HUES48 (cell line): ENCODE results near the gene BCL11B.

Source experiments
- H3K27ac ChIP-seq: one replicate; pipeline ENCODE4 v1.7.0; 2013; ENCODE audit warnings: low read depth, low read length, inconsistent platforms
- H3K27me3 ChIP-seq: 2 replicates; pipeline ENCODE4 v1.6.1; 2013; ENCODE audit warnings: mild to moderate bottlenecking, low read length; ENCODE audit not compliant: control insufficient read depth, insufficient read depth
- H3K36me3 ChIP-seq: 2 replicates; pipeline ENCODE4 v1.6.1; 2013; ENCODE audit warnings: low read length; ENCODE audit not compliant: control insufficient read depth, insufficient read depth
- H3K4me1 ChIP-seq: 2 replicates; pipeline ENCODE4 v1.6.1; 2013; ENCODE audit warnings: mild to moderate bottlenecking, low read length; ENCODE audit not compliant: control insufficient read depth, insufficient read depth
- H3K4me3 ChIP-seq: 2 replicates; pipeline ENCODE4 v1.5.1; 2013; ENCODE audit warnings: mild to moderate bottlenecking, low read depth, low read length
- H3K9ac ChIP-seq: 2 replicates; pipeline ENCODE4 v1.6.1; 2013; ENCODE audit warnings: mild to moderate bottlenecking, low read depth, low read length, moderate library complexity
- H3K9me3 ChIP-seq: 2 replicates; pipeline ENCODE4 v1.6.1; 2013; ENCODE audit warnings: low read length; ENCODE audit not compliant: control insufficient read depth, insufficient read depth

The BCL11B gene

DNA sequence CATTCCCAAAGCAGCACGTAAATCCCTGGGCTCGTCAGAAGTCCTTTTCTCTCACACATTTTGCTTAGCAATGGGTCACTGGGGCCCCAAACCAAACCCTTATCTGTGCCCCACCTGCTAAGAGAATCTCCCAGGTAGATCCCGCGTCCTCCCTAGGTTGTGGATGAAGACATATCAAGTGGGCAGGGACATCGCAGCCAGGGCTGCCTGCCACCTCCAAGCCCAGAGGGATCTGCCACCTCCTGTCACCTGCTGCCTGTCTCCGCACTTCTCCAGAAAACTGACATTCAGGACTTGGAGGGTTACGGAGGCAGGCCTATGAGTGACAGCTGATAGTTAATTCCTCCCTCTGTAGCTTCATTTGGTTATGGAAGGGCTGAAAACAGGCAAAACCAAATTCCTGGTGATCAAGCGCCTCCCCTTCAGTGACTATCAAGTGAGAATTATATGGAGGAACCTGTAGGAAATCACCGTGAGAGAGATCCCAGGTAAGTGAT is 19.5 kb downstream of the BCL11B start:
- H3K9me3 ChIP-seq = no peaks in the 10 kb centered on the region
- H3K27ac ChIP-seq = no peak overlapping the region
- no peak overlapping the region for H3K9ac ChIP-seq
- no peak overlapping the region for H3K4me3 ChIP-seq
- peaks cover 7% of the 10 kb centered on the region; the same call in 1 of the 2 replicates for H3K36me3 ChIP-seq
- H3K4me1 ChIP-seq = peaks cover 35% of the 10 kb centered on the region
- H3K27me3 ChIP-seq = peaks cover 6% of the 10 kb centered on the region; the same call in 1 of the 2 replicates

DNA sequence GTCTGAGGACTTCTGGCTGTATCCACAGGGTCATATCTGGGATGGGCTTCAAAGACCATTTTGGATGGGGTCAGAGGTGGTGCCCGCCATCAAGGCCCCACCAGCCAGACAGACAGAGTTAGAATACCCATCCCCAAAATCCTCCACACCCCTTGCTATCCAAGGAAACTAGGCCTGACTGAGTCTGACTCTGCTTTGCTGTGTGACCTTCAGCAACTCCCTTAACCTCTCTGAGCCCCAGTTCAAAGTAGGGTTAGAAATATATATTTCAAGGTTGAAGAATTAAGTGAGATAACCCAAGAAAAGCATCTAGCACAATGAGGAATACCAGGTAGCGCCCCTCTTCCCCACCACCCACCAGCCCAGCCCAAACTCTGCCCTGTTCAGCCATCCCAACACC is 20.3 kb downstream of the BCL11B start:
- no peak overlapping the region for H3K9ac ChIP-seq
- H3K4me3 ChIP-seq = no peak overlapping the region
- H3K27me3 ChIP-seq = peaks cover 13% of the 10 kb centered on the region
- H3K4me1 ChIP-seq = peaks cover 42% of the 10 kb centered on the region
- H3K9me3 ChIP-seq = no peaks in the 10 kb centered on the region
- H3K36me3 ChIP-seq = peaks cover 4% of the 10 kb centered on the region; the same call in 1 of the 2 replicates
- H3K27ac ChIP-seq = no peak overlapping the region

DNA sequence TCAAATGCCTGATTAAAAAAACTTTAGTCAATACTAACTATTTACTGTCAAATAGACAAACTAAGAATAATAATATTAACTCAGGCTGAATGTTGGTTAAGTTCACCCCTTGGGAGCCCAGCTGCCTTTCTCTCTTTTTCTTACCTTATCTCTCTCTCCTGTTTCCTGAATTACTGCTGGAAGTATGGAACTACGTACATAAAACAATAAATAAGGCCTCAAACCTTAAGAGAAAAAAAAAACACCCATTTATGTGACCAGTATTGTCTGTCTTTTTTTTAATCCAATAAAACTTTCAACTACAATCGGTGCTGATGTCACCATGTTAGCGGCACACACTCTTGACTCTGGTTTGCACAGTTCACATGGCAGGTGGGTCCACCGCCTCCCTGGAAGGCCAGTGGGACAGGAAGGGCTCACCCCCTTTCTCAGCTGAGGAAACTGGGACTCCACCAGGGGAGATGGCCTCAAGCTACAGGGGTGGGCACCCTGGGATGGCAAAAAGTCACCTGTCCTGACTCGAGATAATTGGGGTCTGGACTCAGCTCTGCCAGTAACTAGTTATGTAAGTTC is 21.3 kb downstream of the BCL11B start:
- peaks cover 40% of the 10 kb centered on the region for H3K4me1 ChIP-seq
- peaks cover 13% of the 10 kb centered on the region for H3K27me3 ChIP-seq
- no peaks in the 10 kb centered on the region for H3K36me3 ChIP-seq
- H3K9ac ChIP-seq = no peak overlapping the region
- H3K9me3 ChIP-seq = no peaks in the 10 kb centered on the region
- H3K4me3 ChIP-seq = no peak overlapping the region
- H3K27ac ChIP-seq = no peak overlapping the region

DNA sequence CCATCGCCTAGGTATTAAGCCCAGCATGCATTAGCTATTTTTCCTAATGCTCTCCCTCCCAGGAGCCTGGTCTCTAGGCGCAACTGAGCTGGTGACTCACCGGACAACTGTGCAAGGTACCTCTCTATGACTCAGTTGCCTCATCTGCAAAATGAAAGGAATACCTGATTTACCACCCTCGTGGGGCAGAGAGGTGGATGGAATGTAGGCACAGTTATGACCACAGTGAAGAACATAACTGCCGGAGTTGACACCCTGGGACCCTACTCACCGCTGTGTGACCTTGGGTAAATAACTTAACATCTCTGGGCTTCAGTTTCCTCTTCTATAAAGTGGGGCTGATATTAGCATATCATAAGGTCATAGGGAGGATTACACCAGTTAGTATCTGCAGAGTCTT is 22.6 kb downstream of the BCL11B start:
- Histone ChIP-seq H3K36me3 (no peaks in the 10 kb centered on the region), H3K4me3 (no peak overlapping the region), H3K27me3 (peaks cover 13% of the 10 kb centered on the region), H3K9ac (no peak overlapping the region), H3K4me1 (peaks cover 49% of the 10 kb centered on the region), H3K9me3 (no peaks in the 10 kb centered on the region), H3K27ac (no peak overlapping the region)

DNA sequence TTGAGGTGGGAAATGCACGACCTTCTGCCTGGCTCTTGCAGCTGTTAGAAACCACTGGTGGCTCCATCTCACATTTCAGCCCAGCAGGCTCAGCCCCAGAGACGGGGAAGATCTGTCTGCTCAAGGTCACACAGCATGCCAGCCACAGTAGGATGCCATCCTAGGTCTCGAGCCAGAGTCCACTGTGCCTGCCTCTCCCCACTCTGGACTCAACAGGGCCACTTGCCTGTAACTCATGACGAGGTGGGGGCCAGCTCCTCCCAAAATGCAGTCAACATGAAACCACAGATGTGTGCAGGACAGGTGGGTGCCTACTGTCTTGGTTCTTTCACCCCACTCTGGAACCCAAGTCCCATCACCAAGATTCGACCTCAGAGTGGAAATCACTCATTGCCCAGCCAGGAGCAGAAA is 23.2 kb downstream of the BCL11B start:
- H3K27me3 ChIP-seq = peaks cover 13% of the 10 kb centered on the region
- H3K9ac ChIP-seq = no peak overlapping the region
- no peak overlapping the region for H3K4me3 ChIP-seq
- H3K36me3 ChIP-seq = no peaks in the 10 kb centered on the region
- no peaks in the 10 kb centered on the region for H3K9me3 ChIP-seq
- peaks cover 51% of the 10 kb centered on the region for H3K4me1 ChIP-seq
- H3K27ac ChIP-seq = no peak overlapping the region

DNA sequence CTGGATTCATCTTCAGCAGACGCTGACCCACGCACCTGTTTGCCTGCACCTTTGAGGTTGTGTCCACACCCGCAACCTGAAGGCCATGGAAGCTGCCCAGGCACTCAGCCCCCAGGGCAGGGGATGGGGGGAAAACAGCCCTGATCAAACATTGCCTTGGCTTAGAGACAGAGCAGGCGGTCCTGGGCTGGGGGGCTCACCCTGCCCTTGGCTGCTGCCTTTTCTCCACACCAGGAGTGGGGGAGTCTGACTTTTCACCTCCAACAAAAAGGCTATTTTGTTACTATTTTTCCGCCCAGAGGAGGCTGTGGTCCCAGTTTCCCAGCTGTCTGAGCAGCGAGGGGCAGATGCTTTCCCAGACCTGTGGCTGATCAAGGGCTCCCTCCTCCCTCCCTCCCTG is 24.2 kb downstream of the BCL11B start:
- H3K4me1 ChIP-seq = peaks cover 51% of the 10 kb centered on the region
- no peaks in the 10 kb centered on the region for H3K36me3 ChIP-seq
- H3K9me3 ChIP-seq = no peaks in the 10 kb centered on the region
- no peak overlapping the region; the same call in 1 of the 2 replicates for H3K9ac ChIP-seq
- peak overlapping the region; percentile 71 for H3K4me3 ChIP-seq
- peaks cover 13% of the 10 kb centered on the region for H3K27me3 ChIP-seq
- H3K27ac ChIP-seq = no peak overlapping the region

DNA sequence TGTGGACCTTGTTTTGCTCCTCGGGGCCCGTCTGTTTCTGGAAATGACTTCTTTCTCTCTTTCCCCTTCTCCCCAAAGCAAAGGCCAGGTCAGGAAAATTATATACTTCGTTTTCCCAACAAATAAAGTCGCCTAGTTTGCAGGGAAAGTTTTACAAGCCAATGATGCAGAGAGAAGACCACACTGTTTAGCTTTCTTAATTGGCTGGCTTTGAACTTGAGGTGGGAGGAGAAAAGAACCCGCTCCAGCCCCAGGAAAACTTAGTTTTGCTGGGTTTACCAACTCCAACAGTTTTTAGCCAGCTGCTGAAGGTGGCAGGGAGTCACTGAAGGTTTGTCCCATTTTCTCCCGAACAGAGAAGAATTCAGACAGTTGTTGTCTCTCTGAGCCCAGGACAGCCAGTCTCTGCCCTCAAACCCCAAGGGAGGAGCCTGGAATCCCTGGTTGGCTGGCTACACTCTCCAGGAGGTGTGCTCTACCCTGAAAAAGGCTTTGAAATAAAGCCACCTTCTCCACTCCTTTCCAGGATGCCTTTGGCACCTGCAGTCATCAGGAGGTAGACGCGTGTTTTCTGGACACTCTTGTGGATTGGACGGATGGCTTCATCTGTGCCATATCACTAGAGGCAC is 24.8 kb downstream of the BCL11B start:
- peak overlapping the region; percentile 24 for H3K27ac ChIP-seq
- peaks cover 52% of the 10 kb centered on the region for H3K4me1 ChIP-seq
- no peaks in the 10 kb centered on the region for H3K36me3 ChIP-seq
- H3K27me3 ChIP-seq = peaks cover 13% of the 10 kb centered on the region
- peak overlapping the region; percentile 71 for H3K4me3 ChIP-seq
- H3K9me3 ChIP-seq = no peaks in the 10 kb centered on the region
- H3K9ac ChIP-seq = peak overlapping the region; percentile 34

DNA sequence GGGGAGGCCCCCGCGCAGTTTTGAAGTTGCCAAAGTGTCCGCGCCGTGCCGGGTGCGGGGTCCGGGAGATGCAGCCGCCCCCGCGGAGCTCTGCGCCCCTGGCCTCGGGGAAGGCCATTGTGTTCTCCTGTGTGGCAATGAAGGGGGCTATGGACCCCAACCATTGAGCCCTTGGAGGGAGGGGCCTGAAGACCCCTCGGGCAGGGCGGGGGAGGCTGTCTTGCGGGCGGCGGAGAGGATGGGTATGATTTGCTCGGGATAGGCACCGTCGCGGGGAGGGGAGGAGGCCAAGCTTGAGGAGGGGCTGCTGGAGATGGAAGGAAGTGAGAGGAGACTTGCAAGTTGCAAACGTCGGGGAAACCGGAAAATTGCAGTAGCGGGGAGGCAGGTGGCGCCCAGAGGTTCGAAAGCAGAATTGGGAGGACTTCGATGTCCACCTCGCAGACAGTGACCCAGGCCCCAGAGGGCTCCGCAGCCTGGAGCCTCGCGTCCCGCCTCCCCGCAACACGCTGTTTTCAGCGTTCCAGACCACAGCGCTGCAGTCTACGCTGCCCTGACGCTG is 25.4 kb downstream of the BCL11B start:
- Histone ChIP-seq H3K4me1 (peaks cover 58% of the 10 kb centered on the region), H3K9me3 (no peaks in the 10 kb centered on the region), H3K27me3 (peaks cover 13% of the 10 kb centered on the region), H3K36me3 (no peaks in the 10 kb centered on the region), H3K9ac (peak overlapping the region; percentile 76), H3K27ac (peak overlapping the region; percentile 97), H3K4me3 (peak overlapping the region; percentile 71)

DNA sequence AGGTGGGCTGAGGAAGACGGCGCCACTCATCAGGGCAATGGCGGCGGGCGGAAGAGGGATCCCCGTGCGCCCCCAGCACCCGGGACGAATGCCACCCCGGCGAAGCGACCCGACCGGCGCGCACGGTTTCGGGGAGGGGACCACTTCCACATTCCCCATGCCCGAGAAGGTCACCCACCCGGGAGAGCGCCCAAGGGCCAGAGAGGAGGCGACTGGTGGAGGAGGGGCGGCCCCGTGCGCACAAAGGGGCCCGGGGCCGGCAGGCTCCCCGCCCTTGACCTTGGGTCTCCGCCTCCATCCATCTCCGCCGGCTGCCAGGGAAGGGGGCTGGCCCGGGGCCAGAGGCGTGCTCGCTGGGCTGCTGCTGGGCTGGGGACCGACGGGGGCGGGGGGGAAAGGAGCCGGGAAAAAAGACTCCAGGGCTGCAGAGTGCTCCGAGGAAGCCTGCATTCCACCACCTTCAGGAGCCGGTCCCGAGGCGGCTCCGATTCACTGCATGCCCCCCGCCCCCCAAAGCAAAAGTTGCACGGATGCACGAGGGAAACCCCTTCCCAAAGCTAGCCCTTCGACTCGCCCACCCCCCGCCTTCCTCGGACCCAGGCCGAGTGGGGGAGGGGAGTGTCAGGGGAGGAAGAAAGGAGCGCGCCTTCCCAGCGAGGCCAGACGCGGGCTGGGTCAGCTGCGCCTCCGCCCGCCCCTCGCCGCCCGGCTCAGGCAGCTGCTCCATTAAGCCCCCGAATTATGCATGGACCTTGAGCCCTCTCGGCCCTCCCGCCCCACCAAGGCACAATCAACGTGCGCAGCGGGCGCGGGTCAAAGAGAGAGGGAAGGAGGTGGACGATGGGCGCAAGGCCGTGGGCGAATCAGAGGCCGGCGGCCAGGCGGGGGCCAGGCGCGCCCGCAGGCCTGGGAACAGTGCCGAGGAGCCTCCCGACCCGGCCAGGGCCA is 26.2 kb downstream of the BCL11B start:
- H3K4me1 ChIP-seq = peaks cover 66% of the 10 kb centered on the region
- no peaks in the 10 kb centered on the region for H3K36me3 ChIP-seq
- H3K27ac ChIP-seq = peak overlapping the region; percentile 97
- H3K27me3 ChIP-seq = peaks cover 13% of the 10 kb centered on the region
- H3K9ac ChIP-seq = peak overlapping the region; percentile 92
- H3K9me3 ChIP-seq = no peaks in the 10 kb centered on the region
- peak overlapping the region; percentile 71 for H3K4me3 ChIP-seq

DNA sequence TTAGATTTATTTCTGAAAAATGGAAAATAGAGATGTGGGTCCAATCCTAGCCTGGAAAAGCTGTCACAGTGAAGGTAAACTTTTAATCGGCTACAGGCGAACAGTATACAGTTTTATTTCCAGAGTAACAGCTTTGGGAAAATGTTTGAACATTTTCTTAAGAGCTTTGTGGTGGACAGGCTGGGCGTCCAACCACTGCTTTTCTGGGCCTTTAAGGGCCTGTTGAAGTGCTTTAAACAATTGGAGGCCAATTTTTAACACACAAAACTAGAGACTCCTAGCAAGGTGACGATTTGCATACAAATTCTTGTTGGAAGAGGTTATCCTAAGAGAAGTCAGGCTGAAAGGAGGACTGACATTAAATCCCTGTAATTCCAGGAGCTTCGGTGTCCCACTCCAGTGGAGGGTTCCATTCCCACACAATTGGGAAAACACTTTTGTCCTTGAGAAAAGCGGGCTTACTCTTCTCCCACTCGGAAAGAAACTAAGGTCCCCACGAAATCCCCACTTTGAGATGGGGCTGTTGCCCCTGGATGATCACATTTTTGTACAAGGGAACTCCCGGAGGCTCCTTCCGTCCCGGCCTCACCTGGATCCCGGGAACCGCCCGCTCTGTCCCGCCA is 26.9 kb downstream of the BCL11B start:
- Histone ChIP-seq H3K36me3 (no peaks in the 10 kb centered on the region), H3K27me3 (peaks cover 13% of the 10 kb centered on the region), H3K9ac (peak overlapping the region; percentile 92), H3K27ac (peak overlapping the region; percentile 97), H3K4me3 (peak overlapping the region; percentile 71), H3K9me3 (no peaks in the 10 kb centered on the region), H3K4me1 (peaks cover 73% of the 10 kb centered on the region)
